Ishikawa (cell line): ENCODE measurements around the gene PFDN2.

Source experiments
- CEBPB ChIP-seq: IDR thresholded peaks from 2 replicates; pipeline ENCODE4 v1.6.1; 2012
- CREB1 ChIP-seq: IDR thresholded peaks from 2 replicates; pipeline ENCODE4 v1.6.1; 2012; ENCODE audit warnings: low read depth
- EGR1 ChIP-seq: IDR thresholded peaks from 2 replicates; pipeline ENCODE4 v1.6.1; 2012
- EP300 ChIP-seq: IDR thresholded peaks from 2 replicates; pipeline ENCODE4 v1.6.1; 2012; ENCODE audit warnings: borderline replicate concordance
- FOXM1 ChIP-seq: IDR thresholded peaks from 2 replicates; pipeline ENCODE4 v1.6.1; 2012; ENCODE audit warnings: low read depth, borderline replicate concordance
- NFIC ChIP-seq: IDR thresholded peaks from 2 replicates; pipeline ENCODE4 v1.6.1; 2012
- RAD21 ChIP-seq: IDR thresholded peaks from 2 replicates; pipeline ENCODE4 v1.6.1; 2012; ENCODE audit warnings: low read depth
- TAF1 ChIP-seq: IDR thresholded peaks from 2 replicates; pipeline ENCODE4 v1.6.1; 2012; ENCODE audit warnings: low read depth, mild to moderate bottlenecking
- TCF12 ChIP-seq: IDR thresholded peaks from 2 replicates; pipeline ENCODE4 v1.6.1; 2012; ENCODE audit warnings: low read depth
- TEAD4 ChIP-seq: IDR thresholded peaks from 2 replicates; pipeline ENCODE4 v1.6.1; 2012
- YY1 ChIP-seq: IDR thresholded peaks from 2 replicates; pipeline ENCODE4 v1.6.1; 2012; ENCODE audit warnings: low read depth
- ZBTB7A ChIP-seq: IDR thresholded peaks from 2 replicates; pipeline ENCODE4 v1.6.1; 2012; ENCODE audit warnings: low read depth
- TF ChIP-seq, protein P1 (sequence below): IDR thresholded peaks from 2 replicates; pipeline ENCODE4 v1.6.1; 2012
- TF ChIP-seq, protein P2 (sequence below): IDR thresholded peaks from 2 replicates; pipeline ENCODE4 v1.6.1; 2012
- TF ChIP-seq, protein P3 (sequence below): IDR thresholded peaks from 2 replicates; pipeline ENCODE4 v1.6.1; 2012; ENCODE audit warnings: low read depth, mild to moderate bottlenecking

The PFDN2 gene

DNA sequence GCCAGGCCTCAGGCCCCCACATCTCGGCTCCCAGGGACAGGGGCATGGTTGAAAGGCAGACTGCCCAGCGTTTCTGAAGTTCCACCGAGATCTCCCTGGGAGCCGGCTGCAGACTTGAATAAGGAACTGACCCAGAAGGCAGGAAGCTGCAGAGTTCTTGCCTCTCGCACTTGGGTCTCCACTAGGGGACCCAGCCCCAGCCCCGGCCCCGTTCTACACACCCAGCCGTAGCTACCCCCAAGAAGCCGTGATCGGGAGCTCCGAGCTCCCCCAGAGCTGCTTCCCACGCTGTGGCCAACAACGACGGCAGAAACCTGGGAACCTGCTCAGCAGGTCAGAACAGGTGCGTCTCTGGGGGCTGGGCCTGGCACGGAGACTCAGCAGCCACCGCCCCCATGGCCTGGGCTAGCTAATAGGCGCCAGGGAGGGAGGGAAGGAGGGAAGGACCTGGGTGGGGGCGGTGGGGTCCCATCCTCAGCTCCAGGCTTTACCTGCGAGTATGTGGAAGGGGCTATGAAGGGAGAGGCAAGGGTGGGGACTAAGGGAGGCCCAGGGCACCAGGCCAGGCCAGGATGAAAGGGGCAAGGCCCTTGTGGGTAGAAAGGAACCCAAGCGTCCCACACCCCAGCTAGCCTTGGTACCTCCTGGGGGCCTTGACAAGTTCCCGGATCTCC lies 28.4 kb downstream of the PFDN2 start, which contains the start of gene NECTIN4:
NECTIN4 (minus strand) TSS at position 308 of the 674 bp plus-strand sequence; CDS start at position 46, 262 bp downstream.
- TF ChIP-seq YY1 (0 out of 2 replicates have a peak, but pooled peaks have one; percentile 46), EGR1 (peak; percentile 60; the same call in 1 of the 2 replicates), CEBPB (no peak), EP300 (peak; percentile 67; the same call in 1 of the 2 replicates), TCF12 (peak; percentile 82), TEAD4 (0 out of 2 replicates have a peak, but pooled peaks have one; percentile 40), ZBTB7A (no peak), RAD21 (no peak), CREB1 (no peak), TAF1 (no peak), NFIC (peak; percentile 80), FOXM1 (no peak)
- TF ChIP-seq, protein P1, sequence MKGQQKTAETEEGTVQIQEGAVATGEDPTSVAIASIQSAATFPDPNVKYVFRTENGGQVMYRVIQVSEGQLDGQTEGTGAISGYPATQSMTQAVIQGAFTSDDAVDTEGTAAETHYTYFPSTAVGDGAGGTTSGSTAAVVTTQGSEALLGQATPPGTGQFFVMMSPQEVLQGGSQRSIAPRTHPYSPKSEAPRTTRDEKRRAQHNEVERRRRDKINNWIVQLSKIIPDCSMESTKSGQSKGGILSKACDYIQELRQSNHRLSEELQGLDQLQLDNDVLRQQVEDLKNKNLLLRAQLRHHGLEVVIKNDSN: peak; percentile 46
- TF ChIP-seq, protein P2, sequence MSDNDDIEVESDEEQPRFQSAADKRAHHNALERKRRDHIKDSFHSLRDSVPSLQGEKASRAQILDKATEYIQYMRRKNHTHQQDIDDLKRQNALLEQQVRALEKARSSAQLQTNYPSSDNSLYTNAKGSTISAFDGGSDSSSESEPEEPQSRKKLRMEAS: peak; percentile 94
- TF ChIP-seq, protein P3, sequence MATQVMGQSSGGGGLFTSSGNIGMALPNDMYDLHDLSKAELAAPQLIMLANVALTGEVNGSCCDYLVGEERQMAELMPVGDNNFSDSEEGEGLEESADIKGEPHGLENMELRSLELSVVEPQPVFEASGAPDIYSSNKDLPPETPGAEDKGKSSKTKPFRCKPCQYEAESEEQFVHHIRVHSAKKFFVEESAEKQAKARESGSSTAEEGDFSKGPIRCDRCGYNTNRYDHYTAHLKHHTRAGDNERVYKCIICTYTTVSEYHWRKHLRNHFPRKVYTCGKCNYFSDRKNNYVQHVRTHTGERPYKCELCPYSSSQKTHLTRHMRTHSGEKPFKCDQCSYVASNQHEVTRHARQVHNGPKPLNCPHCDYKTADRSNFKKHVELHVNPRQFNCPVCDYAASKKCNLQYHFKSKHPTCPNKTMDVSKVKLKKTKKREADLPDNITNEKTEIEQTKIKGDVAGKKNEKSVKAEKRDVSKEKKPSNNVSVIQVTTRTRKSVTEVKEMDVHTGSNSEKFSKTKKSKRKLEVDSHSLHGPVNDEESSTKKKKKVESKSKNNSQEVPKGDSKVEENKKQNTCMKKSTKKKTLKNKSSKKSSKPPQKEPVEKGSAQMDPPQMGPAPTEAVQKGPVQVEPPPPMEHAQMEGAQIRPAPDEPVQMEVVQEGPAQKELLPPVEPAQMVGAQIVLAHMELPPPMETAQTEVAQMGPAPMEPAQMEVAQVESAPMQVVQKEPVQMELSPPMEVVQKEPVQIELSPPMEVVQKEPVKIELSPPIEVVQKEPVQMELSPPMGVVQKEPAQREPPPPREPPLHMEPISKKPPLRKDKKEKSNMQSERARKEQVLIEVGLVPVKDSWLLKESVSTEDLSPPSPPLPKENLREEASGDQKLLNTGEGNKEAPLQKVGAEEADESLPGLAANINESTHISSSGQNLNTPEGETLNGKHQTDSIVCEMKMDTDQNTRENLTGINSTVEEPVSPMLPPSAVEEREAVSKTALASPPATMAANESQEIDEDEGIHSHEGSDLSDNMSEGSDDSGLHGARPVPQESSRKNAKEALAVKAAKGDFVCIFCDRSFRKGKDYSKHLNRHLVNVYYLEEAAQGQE: no peak

DNA sequence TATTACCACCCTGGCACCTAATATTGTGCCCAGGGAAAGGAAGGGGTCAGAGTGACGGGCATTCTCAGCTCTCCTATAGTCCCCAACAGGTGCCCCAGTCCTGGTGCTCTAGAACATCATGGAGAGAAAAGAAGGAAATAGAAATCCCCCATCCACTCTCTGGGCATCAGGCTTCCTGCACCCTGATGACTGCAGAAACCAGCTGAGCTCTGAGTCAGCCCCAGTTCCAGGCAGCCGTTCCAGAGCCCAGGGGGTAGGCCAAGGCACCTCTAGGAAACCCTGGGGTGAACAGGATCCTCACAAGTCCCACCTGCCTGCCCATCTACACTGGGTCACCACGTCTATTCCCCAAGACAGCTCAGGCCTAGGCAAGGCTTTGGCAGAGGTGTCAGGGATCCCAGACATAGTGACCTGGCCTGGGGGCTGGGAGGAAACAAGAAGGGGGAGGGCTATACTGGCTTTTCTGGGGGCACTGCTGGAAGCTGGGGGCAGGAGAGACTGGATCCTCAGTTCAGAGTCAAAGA lies 29.2 kb downstream of the PFDN2 start:
- TF ChIP-seq CREB1 (no peak), TEAD4 (no peak), YY1 (no peak), TAF1 (no peak), CEBPB (no peak), NFIC (no peak), RAD21 (no peak), TCF12 (no peak), FOXM1 (no peak), ZBTB7A (no peak), EGR1 (no peak), EP300 (no peak)
- TF ChIP-seq, protein P3: no peak
- TF ChIP-seq, protein P2: no peak
- TF ChIP-seq, protein P1: no peak

DNA sequence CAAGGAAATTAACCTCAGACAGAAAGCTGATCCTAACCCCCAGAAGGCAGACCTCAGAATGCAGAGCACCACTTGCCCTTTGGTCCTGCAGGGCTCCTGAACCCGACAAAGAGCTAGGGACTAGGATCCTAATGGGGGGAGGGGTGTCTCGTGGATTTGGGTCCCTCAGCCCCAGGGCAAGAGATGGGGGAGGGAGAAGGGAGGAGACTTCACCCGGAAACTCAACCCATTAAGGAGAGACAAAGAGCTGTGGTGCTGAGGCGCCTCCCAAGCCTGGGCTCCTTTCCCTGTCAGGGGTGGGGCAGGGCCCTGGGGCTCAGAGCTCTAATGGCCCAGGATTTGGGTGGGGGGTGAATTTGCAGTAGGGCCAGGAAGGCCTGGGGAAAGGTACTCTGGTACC lies 31.4 kb downstream of the PFDN2 start:
- TF ChIP-seq EGR1 (no peak), ZBTB7A (no peak), TCF12 (no peak), CREB1 (no peak), RAD21 (no peak), FOXM1 (no peak)
- TF ChIP-seq, protein P3: no peak
- TF ChIP-seq, protein P2: no peak
